GM12878 (cell line): Measurements from ENCODE around the gene SPIB. TPM values are rescaled to one million over a fixed set of nuclear protein-coding genes. Genes with fewer than 3 reads are reported as not detected.

Experiments
- BACH1 ChIP-seq: fragments of 450-650 bp; IDR thresholded peaks from 2 replicates; pipeline ENCODE4 v1.6.1; 2017; ENCODE audit warnings: mild to moderate bottlenecking, borderline replicate concordance
- BCL3 ChIP-seq: IDR thresholded peaks from 2 replicates; pipeline ENCODE4 v1.6.1; 2011; ENCODE audit warnings: borderline replicate concordance, low read depth, mild to moderate bottlenecking, moderate library complexity, low read length; ENCODE audit not compliant: insufficient read depth, poor library complexity, severe bottlenecking
- CREM ChIP-seq: IDR thresholded peaks from 2 replicates; pipeline ENCODE4 v1.6.1; 2014; ENCODE audit warnings: antibody characterized with exemption, low read depth
- EED ChIP-seq: sonication (generic); IDR thresholded peaks from 2 replicates; pipeline ENCODE4 v1.6.1; 2016; ENCODE audit warnings: antibody characterized with exemption, low read depth
- GABPA ChIP-seq: IDR thresholded peaks from 2 replicates; pipeline ENCODE4 v1.6.1; 2014; ENCODE audit warnings: antibody characterized with exemption, low read depth, mild to moderate bottlenecking, inconsistent platforms
- HCFC1 ChIP-seq: fragments of 150-350 bp; IDR thresholded peaks from 2 replicates; pipeline ENCODE4 v1.6.1; 2014; ENCODE audit warnings: low read length
- JUNB ChIP-seq: IDR thresholded peaks from 2 replicates; pipeline ENCODE4 v1.6.1; 2016; ENCODE audit warnings: antibody characterized with exemption, mild to moderate bottlenecking
- MEF2B ChIP-seq: fragments of 450-650 bp; IDR thresholded peaks from 2 replicates; pipeline ENCODE4 v1.6.1; 2018; ENCODE audit warnings: mild to moderate bottlenecking, moderate library complexity; ENCODE audit not compliant: partially characterized antibody, poor library complexity, severe bottlenecking
- MTA2 ChIP-seq: fragments of 450-650 bp; IDR thresholded peaks from 2 replicates; pipeline ENCODE4 v1.6.1; 2016; ENCODE audit warnings: low read depth, mild to moderate bottlenecking, moderate library complexity
- NFYA ChIP-seq: IDR thresholded peaks from 2 replicates; pipeline ENCODE4 v1.6.1; 2011; ENCODE audit warnings: low read depth, mild to moderate bottlenecking, low read length, improper control_type of control experiment, borderline replicate concordance
- NRF1 ChIP-seq: conservative IDR thresholded peaks from 2 replicates; pipeline ENCODE4 v1.6.1; 2011; ENCODE audit warnings: mild to moderate bottlenecking, low read depth, low read length, improper control_type of control experiment
- PML ChIP-seq: IDR thresholded peaks from 2 replicates; pipeline ENCODE4 v1.6.1; 2012; ENCODE audit warnings: low read length, inconsistent platforms
- POLR2AphosphoS5 ChIP-seq: IDR thresholded peaks from 2 replicates; pipeline ENCODE4 v1.6.1; 2011; ENCODE audit warnings: mild to moderate bottlenecking, low read length, inconsistent platforms
- RUNX3 ChIP-seq: IDR thresholded peaks from 2 replicates; pipeline ENCODE4 v1.6.1; 2012; ENCODE audit warnings: low read length, inconsistent platforms
- SMARCA5 ChIP-seq: fragments of 450-650 bp; IDR thresholded peaks from 2 replicates; pipeline ENCODE4 v1.6.1; 2017; ENCODE audit warnings: mild to moderate bottlenecking
- USF1 ChIP-seq: IDR thresholded peaks from 2 replicates; pipeline ENCODE4 v1.6.1; 2011; ENCODE audit warnings: borderline replicate concordance, low read depth, mild to moderate bottlenecking, moderate library complexity, mixed read lengths, low read length; ENCODE audit not compliant: insufficient read depth; ENCODE audit errors: extremely low read length
- ZNF622 ChIP-seq: fragments of 450-650 bp; IDR thresholded peaks from 2 replicates; pipeline ENCODE4 v1.6.1; 2017; ENCODE audit warnings: mild to moderate bottlenecking, inconsistent platforms
- polyA plus RNA-seq, 11 experiments: library from polyadenylated mRNA; depleted of rRNA in 4 of 11; unstranded in 6 of 11; stranded (reverse) in 5 of 11; fragments of >200 nt; fragmentation: Nextera tagmentation in 4 of 11; fragmentation: Illumina TruSeq in 1 of 11; extraction: Ambion mirVana in 4 of 11; extraction: Trizol in 1 of 11; gene quantifications; 1 replicate in 1 of 11; 2 replicates in 10 of 11; pipeline versions ENCODE4 v1.2.1 to v1.2.3, GENCODE V29; 2011 to 2016; ENCODE audit warnings: inconsistent platforms in 2 of 11, missing spikeins in 2 of 11, low read depth in 1 of 11
- total RNA-seq, 4 experiments: library from RNA; depleted of rRNA in 3 of 4; stranded (reverse); fragments of >200 nt in 3 of 4; fragmentation: Illumina TruSeq in 1 of 4; extraction: Trizol in 1 of 4; gene quantifications; 2 replicates each; pipeline versions ENCODE4 v1.2.1 to v1.2.3, GENCODE V29; 2013 to 2021
- TF ChIP-seq, protein P1 (sequence below): fragments of 450-650 bp; IDR thresholded peaks from 2 replicates; pipeline ENCODE4 v1.6.1; 2014; ENCODE audit warnings: mild to moderate bottlenecking
- TF ChIP-seq, protein P2 (sequence below): fragments of 450-650 bp; IDR thresholded peaks from 2 replicates; pipeline ENCODE4 v1.6.1; 2018; ENCODE audit warnings: borderline replicate concordance, mild to moderate bottlenecking; ENCODE audit not compliant: partially characterized antibody
- TF ChIP-seq, protein P3 (sequence below): IDR thresholded peaks from 2 replicates; pipeline ENCODE4 v1.6.1; 2012; ENCODE audit warnings: low read depth, low read length, improper control_type of control experiment
- TF ChIP-seq, protein P4 (sequence below): IDR thresholded peaks from 2 replicates; pipeline ENCODE4 v1.6.1; 2012; ENCODE audit warnings: mild to moderate bottlenecking, low read depth, low read length

The SPIB gene
- total and polyA plus RNA-seq, 10 of the 15 experiments (the other 5 are each of a cell fraction or from before 2014, with no cell fraction given) = 3.5 to 123 (median 56.0) TPM

- TF ChIP-seq, protein P1, sequence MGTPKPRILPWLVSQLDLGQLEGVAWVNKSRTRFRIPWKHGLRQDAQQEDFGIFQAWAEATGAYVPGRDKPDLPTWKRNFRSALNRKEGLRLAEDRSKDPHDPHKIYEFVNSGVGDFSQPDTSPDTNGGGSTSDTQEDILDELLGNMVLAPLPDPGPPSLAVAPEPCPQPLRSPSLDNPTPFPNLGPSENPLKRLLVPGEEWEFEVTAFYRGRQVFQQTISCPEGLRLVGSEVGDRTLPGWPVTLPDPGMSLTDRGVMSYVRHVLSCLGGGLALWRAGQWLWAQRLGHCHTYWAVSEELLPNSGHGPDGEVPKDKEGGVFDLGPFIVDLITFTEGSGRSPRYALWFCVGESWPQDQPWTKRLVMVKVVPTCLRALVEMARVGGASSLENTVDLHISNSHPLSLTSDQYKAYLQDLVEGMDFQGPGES = no peak
- TF ChIP-seq HCFC1 (no peak; the same call in 1 of the 2 replicates), RUNX3 (peak; percentile 88), SMARCA5 (peak; percentile 63; the same call in 1 of the 2 replicates), USF1 (no peak), PML (0 out of 2 replicates have a peak, but pooled peaks have one; percentile 60), MEF2B (peak; percentile 55), POLR2AphosphoS5 (0 out of 2 replicates have a peak, but pooled peaks have one; percentile 49), JUNB (no peak), EED (no peak; the same call in 1 of the 2 replicates), BACH1 (peak; percentile 59; the same call in 1 of the 2 replicates), GABPA (no peak), CREM (no peak; the same call in 1 of the 2 replicates), MTA2 (peak; percentile 49; the same call in 1 of the 2 replicates), NRF1 (no peak), BCL3 (peak; percentile 50), NFYA (no peak), ZNF622 (no peak)
- TF ChIP-seq, protein P2, sequence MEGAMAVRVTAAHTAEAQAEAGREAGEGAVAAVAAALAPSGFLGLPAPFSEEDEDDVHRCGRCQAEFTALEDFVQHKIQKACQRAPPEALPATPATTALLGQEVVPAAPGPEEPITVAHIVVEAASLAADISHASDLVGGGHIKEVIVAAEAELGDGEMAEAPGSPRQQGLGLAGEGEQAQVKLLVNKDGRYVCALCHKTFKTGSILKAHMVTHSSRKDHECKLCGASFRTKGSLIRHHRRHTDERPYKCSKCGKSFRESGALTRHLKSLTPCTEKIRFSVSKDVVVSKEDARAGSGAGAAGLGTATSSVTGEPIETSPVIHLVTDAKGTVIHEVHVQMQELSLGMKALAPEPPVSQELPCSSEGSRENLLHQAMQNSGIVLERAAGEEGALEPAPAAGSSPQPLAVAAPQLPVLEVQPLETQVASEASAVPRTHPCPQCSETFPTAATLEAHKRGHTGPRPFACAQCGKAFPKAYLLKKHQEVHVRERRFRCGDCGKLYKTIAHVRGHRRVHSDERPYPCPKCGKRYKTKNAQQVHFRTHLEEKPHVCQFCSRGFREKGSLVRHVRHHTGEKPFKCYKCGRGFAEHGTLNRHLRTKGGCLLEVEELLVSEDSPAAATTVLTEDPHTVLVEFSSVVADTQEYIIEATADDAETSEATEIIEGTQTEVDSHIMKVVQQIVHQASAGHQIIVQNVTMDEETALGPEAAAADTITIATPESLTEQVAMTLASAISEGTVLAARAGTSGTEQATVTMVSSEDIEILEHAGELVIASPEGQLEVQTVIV = no peak
- TF ChIP-seq, protein P3, sequence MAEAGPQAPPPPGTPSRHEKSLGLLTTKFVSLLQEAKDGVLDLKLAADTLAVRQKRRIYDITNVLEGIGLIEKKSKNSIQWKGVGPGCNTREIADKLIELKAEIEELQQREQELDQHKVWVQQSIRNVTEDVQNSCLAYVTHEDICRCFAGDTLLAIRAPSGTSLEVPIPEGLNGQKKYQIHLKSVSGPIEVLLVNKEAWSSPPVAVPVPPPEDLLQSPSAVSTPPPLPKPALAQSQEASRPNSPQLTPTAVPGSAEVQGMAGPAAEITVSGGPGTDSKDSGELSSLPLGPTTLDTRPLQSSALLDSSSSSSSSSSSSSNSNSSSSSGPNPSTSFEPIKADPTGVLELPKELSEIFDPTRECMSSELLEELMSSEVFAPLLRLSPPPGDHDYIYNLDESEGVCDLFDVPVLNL = no peak
- TF ChIP-seq, protein P4, sequence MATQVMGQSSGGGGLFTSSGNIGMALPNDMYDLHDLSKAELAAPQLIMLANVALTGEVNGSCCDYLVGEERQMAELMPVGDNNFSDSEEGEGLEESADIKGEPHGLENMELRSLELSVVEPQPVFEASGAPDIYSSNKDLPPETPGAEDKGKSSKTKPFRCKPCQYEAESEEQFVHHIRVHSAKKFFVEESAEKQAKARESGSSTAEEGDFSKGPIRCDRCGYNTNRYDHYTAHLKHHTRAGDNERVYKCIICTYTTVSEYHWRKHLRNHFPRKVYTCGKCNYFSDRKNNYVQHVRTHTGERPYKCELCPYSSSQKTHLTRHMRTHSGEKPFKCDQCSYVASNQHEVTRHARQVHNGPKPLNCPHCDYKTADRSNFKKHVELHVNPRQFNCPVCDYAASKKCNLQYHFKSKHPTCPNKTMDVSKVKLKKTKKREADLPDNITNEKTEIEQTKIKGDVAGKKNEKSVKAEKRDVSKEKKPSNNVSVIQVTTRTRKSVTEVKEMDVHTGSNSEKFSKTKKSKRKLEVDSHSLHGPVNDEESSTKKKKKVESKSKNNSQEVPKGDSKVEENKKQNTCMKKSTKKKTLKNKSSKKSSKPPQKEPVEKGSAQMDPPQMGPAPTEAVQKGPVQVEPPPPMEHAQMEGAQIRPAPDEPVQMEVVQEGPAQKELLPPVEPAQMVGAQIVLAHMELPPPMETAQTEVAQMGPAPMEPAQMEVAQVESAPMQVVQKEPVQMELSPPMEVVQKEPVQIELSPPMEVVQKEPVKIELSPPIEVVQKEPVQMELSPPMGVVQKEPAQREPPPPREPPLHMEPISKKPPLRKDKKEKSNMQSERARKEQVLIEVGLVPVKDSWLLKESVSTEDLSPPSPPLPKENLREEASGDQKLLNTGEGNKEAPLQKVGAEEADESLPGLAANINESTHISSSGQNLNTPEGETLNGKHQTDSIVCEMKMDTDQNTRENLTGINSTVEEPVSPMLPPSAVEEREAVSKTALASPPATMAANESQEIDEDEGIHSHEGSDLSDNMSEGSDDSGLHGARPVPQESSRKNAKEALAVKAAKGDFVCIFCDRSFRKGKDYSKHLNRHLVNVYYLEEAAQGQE = no peak
These were observed 870 bp downstream of the SPIB start (continued) for GRCh38 chr19:50419580-50420035.
